GM12878 (cell line): Measurements from ENCODE around the gene CORO7. TPM values are rescaled to one million over a fixed set of nuclear protein-coding genes. Genes with fewer than 3 reads are reported as not detected.

ENCODE experiments used
- ATAC-seq: fragments of 200-7000 bp; cut with Tn5 transposase; 3 replicates; pipeline ENCODE4 v1.9.1; 2020; ENCODE audit warnings: mild to moderate bottlenecking, moderate library complexity
- BruUV-seq: library from RNA; stranded (reverse); fragments of 400-500 nt; replicated peaks from 2 replicates; lab custom pipeline; 2021; lab: Mats Ljungman, UMichigan
- CTCF ChIA-PET: fragments of 300-600 bp; sonication (Branson Sonifier 250); formaldehyde crosslinking; extraction: SDS; loops from one replicate; lab custom pipeline; 2021; ENCODE audit warnings: inconsistent platforms; lab: Yijun Ruan, JAX
- POLR2A ChIA-PET: fragments of 350-600 bp; formaldehyde crosslinking; extraction: SDS; loops from one replicate; lab custom pipeline; 2021; ENCODE audit warnings: inconsistent platforms; lab: Charles Lee
- RAD21 ChIA-PET: fragments of 300-600 bp; sonication (Branson Sonifier 250); formaldehyde crosslinking; loops from one replicate; lab custom pipeline; 2023; ENCODE audit warnings: antibody characterized with exemption; ENCODE audit not compliant: unreplicated experiment; lab: Charles Lee
- SMC1A ChIA-PET: fragments of 300-600 bp; sonication (Branson Sonifier 250); formaldehyde crosslinking; loops from one replicate; lab custom pipeline; 2023; ENCODE audit not compliant: unreplicated experiment, uncharacterized antibody; lab: Charles Lee
- DNase-seq: peaks from one replicate; pipeline ENCODE4 v3.0.0-alpha.2; 2011; ENCODE audit warnings: low read depth, low spot score
- FAIRE-seq: peaks from 3 replicates; lab custom pipeline; 2011; peaks lifted over from hg19 to GRCh38; lab: Jason Lieb, UNC
- H2AFZ ChIP-seq: 2 replicates; pipeline ENCODE4 v1.6.0; 2011; ENCODE audit warnings: low read depth, low read length, control low read depth; ENCODE audit not compliant: control insufficient read depth
- H3K27ac ChIP-seq: 2 replicates; pipeline ENCODE4 v1.5.1; 2011; ENCODE audit warnings: control low read depth; ENCODE audit not compliant: control insufficient read depth, insufficient read depth
- H3K27me3 ChIP-seq, 2 experiments: replicated peaks in 1 of 2; 2 replicates each; pipeline versions ENCODE4 v1.6.0 to v1.6.1; 2011; ENCODE audit warnings: low read length in 1 of 2; ENCODE audit not compliant: control insufficient read depth in 2 of 2, insufficient read depth in 2 of 2
- H3K36me3 ChIP-seq, 2 experiments: 2 replicates each; pipeline ENCODE4 v1.5.1; 2011; ENCODE audit warnings: low read length in 1 of 2; ENCODE audit not compliant: control insufficient read depth in 2 of 2, insufficient read depth in 2 of 2
- H3K4me1 ChIP-seq: 2 replicates; pipeline ENCODE4 v1.6.1; 2011; ENCODE audit warnings: mild to moderate bottlenecking, low read length, moderate library complexity, mixed read lengths; ENCODE audit not compliant: control insufficient read depth, insufficient read depth
- H3K4me2 ChIP-seq: 2 replicates; pipeline ENCODE4 v1.6.0; 2011; ENCODE audit warnings: control low read depth; ENCODE audit not compliant: control insufficient read depth, insufficient read depth
- H3K4me3 ChIP-seq: fragments of 200-600 bp; sonication (generic); 2 replicates; pipeline ENCODE4 v1.5.1; 2016
- H3K79me2 ChIP-seq: 2 replicates; pipeline ENCODE4 v1.6.0; 2011; ENCODE audit warnings: low read length; ENCODE audit not compliant: control insufficient read depth, insufficient read depth
- H3K9ac ChIP-seq: 2 replicates; pipeline ENCODE4 v1.8.0; 2011; ENCODE audit warnings: low read length, control low read depth, mixed read lengths; ENCODE audit not compliant: control insufficient read depth, insufficient read depth
- H3K9me3 ChIP-seq: replicated peaks from 3 replicates; pipeline ENCODE4 v1.5.1; 2011; ENCODE audit warnings: mild to moderate bottlenecking, low read length; ENCODE audit not compliant: control insufficient read depth, insufficient read depth
- H4K20me1 ChIP-seq: 2 replicates; pipeline ENCODE4 v1.6.0; 2011; ENCODE audit not compliant: control insufficient read depth, insufficient read depth
- ASH2L ChIP-seq: fragments of 300-600, 200-600 bp; sonication (generic); IDR thresholded peaks from 2 replicates; pipeline ENCODE4 v1.6.1; 2017; ENCODE audit warnings: low read depth, mild to moderate bottlenecking, borderline replicate concordance
- HDGF ChIP-seq: fragments of 450-650 bp; IDR thresholded peaks from 2 replicates; pipeline ENCODE4 v1.6.1; 2016; ENCODE audit warnings: antibody characterized with exemption
- HSF1 ChIP-seq: fragments of 150-350 bp; IDR thresholded peaks from 2 replicates; pipeline ENCODE4 v1.6.1; 2014; ENCODE audit warnings: mild to moderate bottlenecking, low read depth, low read length
- PAX5 ChIP-seq: IDR thresholded peaks from 2 replicates; pipeline ENCODE4 v1.6.1; 2011; ENCODE audit warnings: low read depth, low read length, borderline replicate concordance
- TCF3 ChIP-seq: IDR thresholded peaks from 2 replicates; pipeline ENCODE4 v1.6.1; 2012; ENCODE audit warnings: low read depth, mild to moderate bottlenecking, low read length, borderline replicate concordance; ENCODE audit not compliant: insufficient read depth
- WRNIP1 ChIP-seq: IDR thresholded peaks from 2 replicates; pipeline ENCODE4 v1.6.1; 2011; ENCODE audit warnings: low read depth, low read length, improper control_type of control experiment, borderline replicate concordance
- WGBS: methylation state at CpG from one replicate; pipeline ENCODE4 v1.1.6; 2016; ENCODE audit warnings: low lambda C conversion rate; ENCODE audit not compliant: insufficient replicate concordance, insufficient coverage; ENCODE audit errors: missing lambda C conversion rate; 5-methylcytosine and 5-hydroxymethylcytosine counted together
- in situ Hi-C: fragments of 300-500 bp; cut with MboI; formaldehyde crosslinking; loops from 9 replicates; pipeline ENCODE4 v1.14.3; 2018; ENCODE audit warnings: mixed read lengths
- intact Hi-C: fragments of 100-400 bp; cut with micrococcal nuclease; formaldehyde crosslinking; loops from one replicate; pipeline ENCODE4 v1.14.2; 2022; ENCODE audit not compliant: unreplicated experiment
- polyA plus RNA-seq, 11 experiments: library from polyadenylated mRNA; depleted of rRNA in 4 of 11; unstranded in 6 of 11; stranded (reverse) in 5 of 11; fragments of >200 nt; fragmentation: Nextera tagmentation in 4 of 11; fragmentation: Illumina TruSeq in 1 of 11; extraction: Ambion mirVana in 4 of 11; extraction: Trizol in 1 of 11; gene quantifications; 1 replicate in 1 of 11; 2 replicates in 10 of 11; pipeline versions ENCODE4 v1.2.1 to v1.2.3, GENCODE V29; 2011 to 2016; ENCODE audit warnings: inconsistent platforms in 2 of 11, missing spikeins in 2 of 11, low read depth in 1 of 11
- total RNA-seq, 4 experiments: library from RNA; depleted of rRNA in 3 of 4; stranded (reverse); fragments of >200 nt in 3 of 4; fragmentation: Illumina TruSeq in 1 of 4; extraction: Trizol in 1 of 4; gene quantifications; 2 replicates each; pipeline versions ENCODE4 v1.2.1 to v1.2.3, GENCODE V29; 2013 to 2021

The CORO7 gene
- total and polyA plus RNA-seq, 10 of the 15 experiments (the other 5 are each of a cell fraction or from before 2014, with no cell fraction given), result 0.64 to 89.2 (median 43.7) TPM

GRCh38 chr16:4433228-4433627 lies 16.8 kb upstream of the CORO7 start:
- CTCF ChIA-PET, result interaction anchor here (1.3 kb wide), 1 partner anchor 30 kb away, joined by 4 read pairs; no protein-coding TSS in a partner anchor
- POLR2A ChIA-PET, result interaction anchor here (0.6 kb wide), 1 partner anchor 14 kb away, joined by 7 read pairs; no protein-coding TSS in a partner anchor
- Histone ChIP-seq H3K36me3 (peaks cover 0 to 22% of the 10 kb centered on the region in 2 experiments; a peak in 2 of 4 replicates), H3K4me3 (no peak overlapping the region), H3K9me3 (no peaks in the 10 kb centered on the region), H3K27ac (no peak overlapping the region), H3K4me1 (no peaks in the 10 kb centered on the region)
- 85% methylated on average over 4 of the region's 4 CpGs for WGBS
- in situ Hi-C loops, result no loop called here
- SMC1A ChIA-PET, result no interaction called here
- TF ChIP-seq HSF1 (no peak), WRNIP1 (no peak), TCF3 (no peak), ASH2L (no peak), PAX5 (no peak)
- TF ChIP-seq, all 136 proteins: peak for 0
- intact Hi-C loops, result no loop called here
- H4K20me1 ChIP-seq, result no peaks in the 10 kb centered on the region
- FAIRE-seq, result no peak
- H2AFZ ChIP-seq, result no peak overlapping the region
- no peak overlapping the region for H3K9ac ChIP-seq
- RAD21 ChIA-PET, result no interaction called here
- DNase-seq, result no peak
- H3K79me2 ChIP-seq, result peaks cover 6% of the 10 kb centered on the region
- ATAC-seq, result no peak
- BruUV-seq, result no TSS peak
- no peak overlapping the region for H3K4me2 ChIP-seq
- H3K27me3 ChIP-seq, result no peaks in the 10 kb centered on the region

GRCh38 chr16:4431023-4431422 lies 14.6 kb upstream of the CORO7 start:
- no peak overlapping the region for H3K27ac ChIP-seq
- no peaks in the 10 kb centered on the region for H3K9me3 ChIP-seq
- no peak overlapping the region for H3K9ac ChIP-seq
- TF ChIP-seq HDGF, result no peak
- 91% methylated on average over 9 of the region's 9 CpGs for WGBS
- CTCF ChIA-PET, result no interaction called here
- H3K4me2 ChIP-seq, result no peak overlapping the region
- no peak overlapping the region for H3K4me3 ChIP-seq
- DNase-seq, result no peak
- H4K20me1 ChIP-seq, result no peaks in the 10 kb centered on the region
- H2AFZ ChIP-seq, result no peak overlapping the region
- RAD21 ChIA-PET, result no interaction called here
- FAIRE-seq, result no peak
- no peaks in the 10 kb centered on the region for H3K27me3 ChIP-seq
- H3K79me2 ChIP-seq, result peaks cover 26% of the 10 kb centered on the region
- SMC1A ChIA-PET, result no interaction called here
- H3K36me3 ChIP-seq, result peaks cover 0 to 15% of the 10 kb centered on the region in 2 experiments; a peak in 2 of 4 replicates
- in situ Hi-C loops, result no loop called here
- BruUV-seq, result no TSS peak
- POLR2A ChIA-PET, result no interaction called here
- intact Hi-C loops, result no loop called here
- no peak for ATAC-seq
- H3K4me1 ChIP-seq, result no peaks in the 10 kb centered on the region
